GM20000 (cell line): Measurements from ENCODE around the gene GOLT1B.

Experiments used
- DNase-seq: peaks from one replicate; pipeline ENCODE4 v3.0.0; 2012; ENCODE audit warnings: low spot score
- TF ChIP-seq, protein P1 (sequence below): IDR thresholded peaks from 2 replicates; pipeline ENCODE4 v1.5.1; 2012; ENCODE audit warnings: mild to moderate bottlenecking, control low read depth; ENCODE audit errors: extremely low read depth, missing control alignments

GOLT1B gene

DNA sequence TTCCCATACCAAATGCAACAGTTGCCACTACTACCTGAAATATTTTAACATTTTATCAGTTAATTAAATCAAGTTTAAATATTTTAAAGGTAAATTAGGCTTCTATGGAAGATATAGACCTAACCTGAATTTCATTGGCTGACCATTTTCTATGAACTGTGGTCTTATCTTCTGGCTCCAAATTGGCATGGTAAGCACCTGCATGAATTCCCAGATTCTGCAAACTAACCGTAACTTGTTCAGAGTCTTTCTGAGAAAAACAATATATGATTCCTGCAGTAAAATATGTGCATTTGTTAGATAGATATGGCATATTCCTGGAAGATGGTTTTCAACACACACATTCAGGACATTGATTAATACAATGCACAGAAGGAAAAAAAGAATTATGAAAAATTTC, 26.0 kb upstream of the GOLT1B start:
- DNase-seq, result no peak
- TF ChIP-seq, protein P1, sequence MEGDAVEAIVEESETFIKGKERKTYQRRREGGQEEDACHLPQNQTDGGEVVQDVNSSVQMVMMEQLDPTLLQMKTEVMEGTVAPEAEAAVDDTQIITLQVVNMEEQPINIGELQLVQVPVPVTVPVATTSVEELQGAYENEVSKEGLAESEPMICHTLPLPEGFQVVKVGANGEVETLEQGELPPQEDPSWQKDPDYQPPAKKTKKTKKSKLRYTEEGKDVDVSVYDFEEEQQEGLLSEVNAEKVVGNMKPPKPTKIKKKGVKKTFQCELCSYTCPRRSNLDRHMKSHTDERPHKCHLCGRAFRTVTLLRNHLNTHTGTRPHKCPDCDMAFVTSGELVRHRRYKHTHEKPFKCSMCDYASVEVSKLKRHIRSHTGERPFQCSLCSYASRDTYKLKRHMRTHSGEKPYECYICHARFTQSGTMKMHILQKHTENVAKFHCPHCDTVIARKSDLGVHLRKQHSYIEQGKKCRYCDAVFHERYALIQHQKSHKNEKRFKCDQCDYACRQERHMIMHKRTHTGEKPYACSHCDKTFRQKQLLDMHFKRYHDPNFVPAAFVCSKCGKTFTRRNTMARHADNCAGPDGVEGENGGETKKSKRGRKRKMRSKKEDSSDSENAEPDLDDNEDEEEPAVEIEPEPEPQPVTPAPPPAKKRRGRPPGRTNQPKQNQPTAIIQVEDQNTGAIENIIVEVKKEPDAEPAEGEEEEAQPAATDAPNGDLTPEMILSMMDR, result no peak

GRCh38 chr12:21476949-21477348, 24.6 kb upstream of the GOLT1B start:
- no peak for DNase-seq
- TF ChIP-seq, protein P1, result no peak

GRCh38 chr12:21478756-21479455, 22.7 kb upstream of the GOLT1B start:
- TF ChIP-seq, protein P1, result no peak
- no peak for DNase-seq

GRCh38 chr12:21483531-21483930, 18.1 kb upstream of the GOLT1B start:
- TF ChIP-seq, protein P1, result no peak
- DNase-seq, result no peak

GRCh38 chr12:21485998-21486397, 15.6 kb upstream of the GOLT1B start:
- no peak for DNase-seq
- TF ChIP-seq, protein P1, result no peak

- no peak for DNase-seq
- TF ChIP-seq, protein P1, result no peak
Measured at GRCh38 chr12:21499765-21500164, 1.8 kb upstream of the GOLT1B start.

DNA sequence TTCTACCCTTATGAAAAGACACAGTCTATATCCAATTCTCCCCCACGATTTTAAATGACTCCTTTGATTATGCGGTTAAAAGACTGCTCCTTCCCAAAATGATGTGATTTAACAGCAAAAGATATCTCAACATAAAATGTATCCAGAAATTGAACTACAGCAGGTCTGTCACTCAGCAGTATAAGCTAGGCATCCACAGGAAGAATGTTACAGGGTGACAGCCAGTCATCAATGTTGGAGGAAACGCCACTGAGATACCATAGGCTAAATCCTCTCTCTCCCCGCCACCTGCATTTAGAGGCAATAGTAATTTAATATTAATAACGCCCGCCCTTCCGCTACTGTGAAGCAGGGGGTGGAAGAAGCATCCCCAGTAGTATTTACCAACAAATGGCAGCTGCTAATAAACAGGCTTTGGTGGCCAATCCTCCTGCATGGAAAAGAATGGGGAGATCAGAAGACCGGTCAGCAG, 767 bp upstream of the GOLT1B start:
- TF ChIP-seq, protein P1, result no peak
- DNase-seq, result no peak
